ENCODE measurements around the gene PVALB. TPM values are rescaled to one million over a fixed set of nuclear protein-coding genes. Genes with fewer than 3 reads are reported as not detected.

The PVALB gene
- total and polyA plus RNA-seq, 9 of the 15 experiments (the other 6 are each of a cell fraction or from before 2014, with no cell fraction given): not detected

GRCh38 chr22:36831717-36832116 is 14.9 kb upstream of the PVALB start:
- BruUV-seq (replicated peaks): no TSS peak
- ATAC-seq (no peak), FAIRE-seq (no peak), DNase-seq (ENCODE audit: extremely low read depth in 1 of 4, low spot score in 3 of 4) (no peak)
- H3K4me1 ChIP-seq (replicated peaks in 1 of 2; ENCODE audit: control insufficient read depth in 2 of 2, insufficient read depth in 2 of 2, low read length in 2 of 2): no peaks in the 10 kb centered on the region
- H3K27ac ChIP-seq (ENCODE audit: extremely low read depth, low read depth, low read length): no peak overlapping the region
- TF ChIP-seq ZNF431 (CRISPR knock-in tag; IDR thresholded peaks at IDR 0.05) (no peak), ZNF778 (CRISPR knock-in tag; IDR thresholded peaks at IDR 0.05) (no peak), AFF1 (IDR thresholded peaks at IDR 0.05; ENCODE audit: low read depth in 1 of 2, partially characterized antibody in 2 of 2) (no peak), LCOR (CRISPR knock-in tag; IDR thresholded peaks at IDR 0.05) (no peak), TBP (optimal IDR thresholded peaks at IDR 0.05; ENCODE audit: low read depth, low read length) (no peak), ELF2 (CRISPR knock-in tag; IDR thresholded peaks at IDR 0.05) (no peak), HOMEZ (CRISPR knock-in tag; IDR thresholded peaks at IDR 0.05) (no peak), ZBTB43 (CRISPR knock-in tag; IDR thresholded peaks at IDR 0.05) (no peak), CBX1 (IDR thresholded peaks at IDR 0.05; ENCODE audit: low read depth) (no peak), HDAC8 (tag; IDR thresholded peaks at IDR 0.05) (no peak), ZNF12 (CRISPR knock-in tag; IDR thresholded peaks at IDR 0.05) (no peak), TFE3 (CRISPR knock-in tag; IDR thresholded peaks at IDR 0.05) (no peak), ZNF511 (CRISPR knock-in tag; IDR thresholded peaks at IDR 0.05) (no peak)
- peaks cover 0 to 4% of the 10 kb centered on the region in 2 experiments; a peak in 1 of 5 replicates for H3K27me3 ChIP-seq (ENCODE audit: control insufficient read depth in 2 of 2, insufficient read depth in 2 of 2, low read length in 2 of 2)
- H2AFZ ChIP-seq (ENCODE audit: low read depth, low read length): no peak overlapping the region
- no peaks in the 10 kb centered on the region for H3K9me3 ChIP-seq (replicated peaks; ENCODE audit: control insufficient read depth, insufficient read depth, low read depth, low read length)
- intact Hi-C loops (cut with micrococcal nuclease): no loop called here
- no peaks in the 10 kb centered on the region for H3K79me2 ChIP-seq (ENCODE audit: control insufficient read depth, insufficient read depth, low read length)
- H3K4me3 ChIP-seq: no peak overlapping the region
- ChIA-PET POLR2A (interaction anchor here (0.5 kb wide), 1 partner anchor 368 kb away, joined by 3 read pairs; no protein-coding TSS in a partner anchor), CTCF (ENCODE audit: low intra/inter-chr PET ratio) (no interaction called here)
- no peak overlapping the region for H3K9ac ChIP-seq (ENCODE audit: insufficient read depth in 1 of 2, low read depth in 2 of 2, low read length in 2 of 2)
- no peak overlapping the region for H3K4me2 ChIP-seq (ENCODE audit: insufficient read depth, low read length)
- no peaks in the 10 kb centered on the region for H4K20me1 ChIP-seq (replicated peaks; ENCODE audit: control insufficient read depth, insufficient read depth, low read length)
- no peaks in the 10 kb centered on the region for H3K9me1 ChIP-seq (ENCODE audit: control insufficient read depth, insufficient read depth, low read length)
- in situ Hi-C loops (cut with MboI): no loop called here
- no peaks in the 10 kb centered on the region for H3K36me3 ChIP-seq (ENCODE audit: control insufficient read depth, insufficient read depth, low read length)
- 0% methylated on average over 3 of the region's 3 CpGs for WGBS (ENCODE audit: insufficient coverage, low coverage, missing lambda C conversion rate)

All from K562 (cell line).